HG03442 (cell line): ENCODE results near the gene HLA-DQB1.
"Not testable (repeated sequence)": the region's sequence is repeated elsewhere in the genome, so short reads cannot be mapped to it uniquely, and the experiment has no call there.

Experiments used
- ATAC-seq: cut with Tn5 transposase; IDR thresholded peaks from one replicate; pipeline ENCODE4 v1.9.1; 2021; ENCODE audit warnings: mild to moderate bottlenecking, moderate library complexity; ENCODE audit not compliant: unreplicated experiment

The HLA-DQB1 gene

GRCh38 chr6:32666420-32667300, at the start of gene HLA-DQB1:
Gene HLA-DQB1, minus strand, starts transcription at chr6:32666657. Its CDS starts 50 bp downstream, at chr6:32666607.
- ATAC-seq: peak; percentile 64

- ATAC-seq: no peak
Measured at GRCh38 chr6:32713241-32713640, 46.8 kb upstream of the HLA-DQB1 start.

- no peak for ATAC-seq
Measured at GRCh38 chr6:32709625-32710024, 43.2 kb upstream of the HLA-DQB1 start.

- ATAC-seq: not testable (repeated sequence)
Measured at GRCh38 chr6:32705164-32705563, 38.7 kb upstream of the HLA-DQB1 start.

GRCh38 chr6:32703347-32703746, 36.9 kb upstream of the HLA-DQB1 start:
- ATAC-seq: no peak

GRCh38 chr6:32700391-32701040, 34.1 kb upstream of the HLA-DQB1 start:
- ATAC-seq: no peak

GRCh38 chr6:32697031-32697430, 30.6 kb upstream of the HLA-DQB1 start:
- no peak for ATAC-seq

- ATAC-seq: no peak
Measured at GRCh38 chr6:32692019-32692418, 25.6 kb upstream of the HLA-DQB1 start.

GRCh38 chr6:32689531-32690501, 23.4 kb upstream of the HLA-DQB1 start:
- no peak for ATAC-seq

GRCh38 chr6:32685603-32686002, 19.1 kb upstream of the HLA-DQB1 start:
- peak; percentile 67 for ATAC-seq

- no peak for ATAC-seq
Measured at GRCh38 chr6:32684246-32684645, 17.8 kb upstream of the HLA-DQB1 start.

- no peak for ATAC-seq
Measured at GRCh38 chr6:32680055-32680454, 13.6 kb upstream of the HLA-DQB1 start.

GRCh38 chr6:32679492-32679891, 13.0 kb upstream of the HLA-DQB1 start:
- no peak for ATAC-seq

GRCh38 chr6:32674123-32674522, 7.7 kb upstream of the HLA-DQB1 start:
- not testable (repeated sequence) for ATAC-seq

GRCh38 chr6:32671908-32672307, 5.5 kb upstream of the HLA-DQB1 start:
- ATAC-seq: not testable (repeated sequence)

GRCh38 chr6:32669893-32670292, 3.4 kb upstream of the HLA-DQB1 start:
- no peak for ATAC-seq

- ATAC-seq: no peak
Measured at GRCh38 chr6:32669240-32669639, 2.8 kb upstream of the HLA-DQB1 start.

- ATAC-seq: peak; percentile 63
Measured at GRCh38 chr6:32668226-32668747, 1.8 kb upstream of the HLA-DQB1 start.

GRCh38 chr6:32665661-32666060, 796 bp downstream of the HLA-DQB1 start:
- ATAC-seq: no peak

- ATAC-seq: no peak
Measured at GRCh38 chr6:32664827-32665362, 1.6 kb downstream of the HLA-DQB1 start.
